ENCODE results near the gene PSMG4. TPM values are rescaled to one million over a fixed set of nuclear protein-coding genes. Genes with fewer than 3 reads are reported as not detected.

The PSMG4 gene
- polyA plus RNA-seq, 1 donor (not counting 4 experiments of a cell fraction or from before 2014, with no cell fraction given), result 16.3 TPM

GRCh38 chr6:3235486-3235885, 23.3 kb upstream of the PSMG4 start:
- TF ChIP-seq EZH2 (IDR thresholded peaks at IDR 0.05; ENCODE audit: low read length), result no peak
- Histone ChIP-seq H3K4me2 (ENCODE audit: control insufficient read depth, extremely low read depth, insufficient read depth, low read depth, low read length) (no peak overlapping the region), H3K27me3 (ENCODE audit: control insufficient read depth, extremely low read depth, insufficient read depth, low read length) (peaks cover 52% of the 10 kb centered on the region), H3K9ac (ENCODE audit: control insufficient read depth, extremely low read depth, insufficient read depth, low read length) (no peak overlapping the region), H3K36me3 (ENCODE audit: control insufficient read depth in 2 of 2, extremely low read depth in 1 of 2, insufficient read depth in 2 of 2, low read length in 2 of 2) (no peaks in the 10 kb centered on the region), H2AFZ (ENCODE audit: control insufficient read depth, low read length) (no peak overlapping the region), H3K9me3 (ENCODE audit: control insufficient read depth, low read depth, low read length) (no peaks in the 10 kb centered on the region), H4K20me1 (ENCODE audit: control insufficient read depth, extremely low read depth, insufficient read depth, low read length) (no peaks in the 10 kb centered on the region), H3K4me1 (ENCODE audit: control insufficient read depth, extremely low read depth, insufficient read depth, low read length) (peaks cover 3% of the 10 kb centered on the region), H3K4me3 (ENCODE audit: control insufficient read depth in 2 of 3, extremely low read depth in 1 of 3, insufficient read depth in 2 of 3, low read depth in 1 of 3, low read length in 3 of 3) (no peak overlapping the region), H3K9me1 (ENCODE audit: control insufficient read depth, extremely low read depth, insufficient read depth, low read length) (no peaks in the 10 kb centered on the region), H3K79me2 (ENCODE audit: control insufficient read depth, insufficient read depth, low read length) (no peaks in the 10 kb centered on the region), H3K27ac (ENCODE audit: control insufficient read depth, insufficient read depth, low read length) (no peak overlapping the region)
- dilution Hi-C loops (cut with MboI; ENCODE audit: extremely low pct_ligation_motif_present, low sequenced_read_pairs), result no loop called here
- no peak for FAIRE-seq
- DNase-seq (ENCODE audit: low read depth, low spot score), result no peak

GRCh38 chr6:3236005-3236404, 22.7 kb upstream of the PSMG4 start:
- Histone ChIP-seq H3K4me2 (ENCODE audit: control insufficient read depth, extremely low read depth, insufficient read depth, low read depth, low read length) (no peak overlapping the region), H3K36me3 (ENCODE audit: control insufficient read depth in 2 of 2, extremely low read depth in 1 of 2, insufficient read depth in 2 of 2, low read length in 2 of 2) (no peaks in the 10 kb centered on the region), H3K4me3 (ENCODE audit: control insufficient read depth in 2 of 3, extremely low read depth in 1 of 3, insufficient read depth in 2 of 3, low read depth in 1 of 3, low read length in 3 of 3) (no peak overlapping the region), H3K27me3 (ENCODE audit: control insufficient read depth, extremely low read depth, insufficient read depth, low read length) (peaks cover 50% of the 10 kb centered on the region), H3K27ac (ENCODE audit: control insufficient read depth, insufficient read depth, low read length) (no peak overlapping the region), H4K20me1 (ENCODE audit: control insufficient read depth, extremely low read depth, insufficient read depth, low read length) (no peaks in the 10 kb centered on the region), H3K79me2 (ENCODE audit: control insufficient read depth, insufficient read depth, low read length) (no peaks in the 10 kb centered on the region), H3K9ac (ENCODE audit: control insufficient read depth, extremely low read depth, insufficient read depth, low read length) (no peak overlapping the region), H3K9me1 (ENCODE audit: control insufficient read depth, extremely low read depth, insufficient read depth, low read length) (no peaks in the 10 kb centered on the region), H3K9me3 (ENCODE audit: control insufficient read depth, low read depth, low read length) (no peaks in the 10 kb centered on the region), H2AFZ (ENCODE audit: control insufficient read depth, low read length) (no peak overlapping the region), H3K4me1 (ENCODE audit: control insufficient read depth, extremely low read depth, insufficient read depth, low read length) (peaks cover 3% of the 10 kb centered on the region)
- FAIRE-seq (no peak), DNase-seq (ENCODE audit: low read depth, low spot score) (no peak)
- dilution Hi-C loops (cut with MboI; ENCODE audit: extremely low pct_ligation_motif_present, low sequenced_read_pairs), result no loop called here
- TF ChIP-seq EZH2 (IDR thresholded peaks at IDR 0.05; ENCODE audit: low read length), result no peak
- TF ChIP-seq, protein P1, sequence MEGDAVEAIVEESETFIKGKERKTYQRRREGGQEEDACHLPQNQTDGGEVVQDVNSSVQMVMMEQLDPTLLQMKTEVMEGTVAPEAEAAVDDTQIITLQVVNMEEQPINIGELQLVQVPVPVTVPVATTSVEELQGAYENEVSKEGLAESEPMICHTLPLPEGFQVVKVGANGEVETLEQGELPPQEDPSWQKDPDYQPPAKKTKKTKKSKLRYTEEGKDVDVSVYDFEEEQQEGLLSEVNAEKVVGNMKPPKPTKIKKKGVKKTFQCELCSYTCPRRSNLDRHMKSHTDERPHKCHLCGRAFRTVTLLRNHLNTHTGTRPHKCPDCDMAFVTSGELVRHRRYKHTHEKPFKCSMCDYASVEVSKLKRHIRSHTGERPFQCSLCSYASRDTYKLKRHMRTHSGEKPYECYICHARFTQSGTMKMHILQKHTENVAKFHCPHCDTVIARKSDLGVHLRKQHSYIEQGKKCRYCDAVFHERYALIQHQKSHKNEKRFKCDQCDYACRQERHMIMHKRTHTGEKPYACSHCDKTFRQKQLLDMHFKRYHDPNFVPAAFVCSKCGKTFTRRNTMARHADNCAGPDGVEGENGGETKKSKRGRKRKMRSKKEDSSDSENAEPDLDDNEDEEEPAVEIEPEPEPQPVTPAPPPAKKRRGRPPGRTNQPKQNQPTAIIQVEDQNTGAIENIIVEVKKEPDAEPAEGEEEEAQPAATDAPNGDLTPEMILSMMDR (optimal IDR thresholded peaks at IDR 0.05 in 1 of 3, IDR thresholded peaks at IDR 0.05 in 1 of 3, conservative IDR thresholded peaks at IDR 0.05 in 1 of 3; ENCODE audit: extremely low read depth in 1 of 3, insufficient read depth in 2 of 3, low read length in 3 of 3), result no peak
